ENCODE data around the gene PLEKHG7.

The PLEKHG7 gene

DNA sequence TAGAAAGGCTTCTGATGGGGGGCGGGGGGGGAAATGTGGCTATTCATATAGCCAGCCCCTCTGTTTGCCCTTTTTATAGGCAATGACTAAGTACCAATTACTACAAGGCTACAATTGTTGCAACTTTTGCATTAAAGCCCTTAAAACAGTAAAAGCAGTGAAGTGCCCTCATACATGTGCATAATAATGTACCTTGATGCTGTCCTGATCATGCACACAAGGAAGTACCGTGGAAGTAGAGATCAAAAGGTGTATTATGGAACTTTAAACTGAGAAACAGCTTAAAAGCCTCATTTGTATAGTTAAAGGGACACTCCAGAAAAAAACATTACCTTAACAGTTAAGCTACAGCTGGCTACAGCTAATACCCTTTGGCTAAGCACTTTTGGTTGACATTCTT lies 111.8 kb downstream of the PLEKHG7 start:
- DNase-seq = no peak

GRCh38 chr12:92821142-92821541 lies 118.4 kb downstream of the PLEKHG7 start:
- DNase-seq = no peak
